Measurements from ENCODE around the gene MAST1. TPM values are rescaled to one million over a fixed set of nuclear protein-coding genes. Genes with fewer than 3 reads are reported as not detected.
A peak's percentile ranks its signal among the peaks of the same experiment; 100 is the strongest.
"Not testable (repeated sequence)": the region's sequence is repeated elsewhere in the genome, so short reads cannot be mapped to it uniquely, and the experiment has no call there.

MAST1 gene
- polyA plus RNA-seq, 6 donors from 2014 or later = 0.10 to 2.5 (median 1.0) TPM; not detected in 1

DNA sequence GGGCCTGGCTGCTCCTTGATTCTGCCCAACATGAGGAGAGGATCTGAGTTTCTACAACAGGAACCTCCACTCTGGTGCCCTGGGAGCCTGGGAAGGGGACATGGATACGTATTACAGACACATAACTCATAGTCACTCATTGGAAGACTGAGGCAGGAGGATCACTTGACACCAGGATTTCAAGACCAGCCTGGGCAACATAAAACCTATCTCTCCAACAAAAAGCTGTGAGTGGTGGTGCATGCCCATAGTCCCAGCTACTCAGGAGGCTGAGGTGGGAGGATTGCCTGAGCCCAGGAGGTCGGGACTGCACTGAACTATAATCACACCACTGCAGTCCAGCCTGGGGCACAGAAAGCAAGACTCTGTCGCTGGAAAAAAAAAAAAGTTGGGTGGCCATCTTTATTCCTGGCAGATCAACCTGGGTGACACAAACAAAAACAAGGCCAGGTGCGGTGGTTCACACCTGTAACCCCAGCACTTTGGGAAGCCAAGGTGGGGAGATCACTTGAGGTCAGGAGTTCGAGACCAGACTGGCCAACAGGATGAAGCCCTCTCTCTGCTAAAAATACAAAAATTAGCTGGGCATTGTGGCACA lies 49.8 kb downstream of the MAST1 start:
- peaks cover 23 to 43% (median 30%) of the 10 kb centered on the region in 3 donors for H3K4me1 Mint-ChIP-seq
- H3K27ac Mint-ChIP-seq = peak overlapping the region in 1 of 6 donors; percentile 12
- peaks cover 0 to 6% (median 0%) of the 10 kb centered on the region in 7 donors for H3K9me3 Mint-ChIP-seq
- DNase-seq (no peak), ATAC-seq (ENCODE audit: low read depth in 2 of 2) (no peak)
- H3K4me3 Mint-ChIP-seq = no peak overlapping the region
- H3K36me3 Mint-ChIP-seq = no peaks in the 10 kb centered on the region
- H3K27me3 Mint-ChIP-seq = no peaks in the 10 kb centered on the region

DNA sequence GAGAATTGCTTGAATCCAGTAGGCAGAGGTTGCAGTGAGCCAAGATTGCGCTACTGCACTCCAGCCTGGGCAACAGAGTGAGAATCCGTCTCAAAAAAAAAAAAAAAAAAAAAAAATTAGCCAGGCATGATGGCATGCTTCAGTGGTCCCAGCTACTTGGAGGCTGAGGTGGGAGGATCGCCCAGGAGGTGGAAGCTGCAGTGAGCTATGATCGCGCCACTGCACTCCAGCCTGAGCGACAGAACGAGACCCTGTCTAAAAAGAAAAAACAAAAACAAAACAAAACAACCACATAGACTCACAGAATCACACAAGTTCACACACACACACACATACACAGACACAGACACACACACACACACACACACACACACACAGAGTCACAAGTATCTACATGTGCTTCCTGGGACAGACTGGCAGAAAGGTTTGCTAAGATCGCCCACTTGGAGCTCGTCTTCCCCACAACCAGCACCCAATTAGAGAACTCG lies 52.0 kb downstream of the MAST1 start:
- Mint-ChIP-seq H3K4me1 (peaks cover 22 to 40% (median 23%) of the 10 kb centered on the region in 3 donors), H3K4me3 (peak overlapping the region; percentile 96 to 100 (median 98)), H3K36me3 (peaks cover 10 to 15% of the 10 kb centered on the region in 2 donors), H3K27ac (peak overlapping the region; percentile 91 to 100 (median 98))
- not testable (repeated sequence) for H3K27me3 Mint-ChIP-seq, H3K9me3 Mint-ChIP-seq, DNase-seq
- ATAC-seq (ENCODE audit: low read depth in 2 of 2) = peak; percentile 0 to 1

DNA sequence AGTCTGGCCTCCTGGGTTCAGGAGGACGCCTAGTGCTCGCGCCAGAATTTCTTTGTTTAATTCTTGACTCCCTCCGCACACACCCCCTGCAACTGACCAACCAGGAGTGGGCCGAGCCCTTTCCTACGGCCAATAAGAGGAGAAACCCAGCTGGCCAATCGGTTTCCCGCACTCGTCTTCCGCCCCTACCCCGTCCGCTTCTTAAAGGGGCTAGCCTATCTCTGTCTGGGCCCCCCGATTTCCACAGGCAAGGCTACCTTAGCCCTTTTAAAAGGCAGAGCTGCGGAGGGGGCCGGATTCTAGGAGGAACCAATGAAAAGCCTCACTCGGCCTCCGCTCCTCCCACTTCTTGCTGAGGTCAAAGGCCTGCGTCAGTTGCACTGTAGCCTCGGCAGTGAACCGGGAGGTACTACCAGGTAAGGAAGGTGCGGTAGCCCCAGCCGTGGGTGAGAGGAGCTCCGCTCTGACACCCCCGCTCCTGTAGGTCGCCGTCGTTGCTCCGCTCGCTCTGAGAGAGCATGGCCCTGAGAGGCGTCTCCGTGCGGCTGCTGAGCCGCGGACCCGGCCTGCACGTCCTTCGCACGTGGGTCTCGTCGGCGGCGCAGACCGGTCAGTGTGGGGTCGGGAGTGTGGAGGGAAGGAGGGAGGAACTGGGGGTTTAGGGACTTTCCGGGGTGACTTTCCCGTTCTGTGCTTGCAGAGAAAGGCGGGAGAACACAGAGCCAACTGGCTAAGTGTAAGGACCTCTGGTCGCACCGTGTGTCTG lies 52.7 kb downstream of the MAST1 start, which contains the start of gene GCDH:
GCDH (plus strand) TSS at position 374 of the 766 bp plus-strand sequence; CDS start at position 519, 145 bp downstream.
- Mint-ChIP-seq H3K9me3 (no peaks in the 10 kb centered on the region), H3K27ac (peak within 1 kb of the TSS; percentile 96 to 100 (median 98)), H3K36me3 (peaks cover 10 to 15% of the 10 kb centered on the region in 2 donors), H3K27me3 (no peaks in the 10 kb centered on the region), H3K4me3 (peak within 1 kb of the TSS; percentile 96 to 100 (median 98)), H3K4me1 (peaks cover 22 to 40% (median 23%) of the 10 kb centered on the region in 3 donors)
- ATAC-seq (ENCODE audit: low read depth in 2 of 2) (peak; percentile 86 to 88), DNase-seq (peak; percentile 97)

DNA sequence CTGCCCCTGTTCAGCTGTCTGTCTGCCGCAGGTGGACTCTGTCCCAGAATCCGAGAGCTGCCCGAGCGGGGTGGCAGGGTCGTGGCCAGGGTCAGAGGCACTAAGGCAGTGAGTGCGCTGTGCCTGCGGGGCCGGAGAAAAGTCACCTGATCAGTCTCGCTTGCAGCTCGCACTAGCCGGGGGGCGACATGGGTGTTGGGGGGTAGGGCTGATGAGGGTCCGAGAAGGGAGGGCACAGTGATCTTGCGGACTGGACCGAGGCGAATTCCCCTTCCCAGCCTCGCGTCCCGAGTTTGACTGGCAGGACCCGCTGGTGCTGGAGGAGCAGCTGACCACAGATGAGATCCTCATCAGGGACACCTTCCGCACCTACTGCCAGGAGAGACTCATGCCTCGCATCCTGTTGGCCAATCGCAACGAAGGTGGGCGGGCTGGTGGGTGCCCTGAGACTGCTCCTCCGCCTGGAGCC lies 53.3 kb downstream of the MAST1 start:
- peaks cover 10 to 15% of the 10 kb centered on the region in 2 donors for H3K36me3 Mint-ChIP-seq
- H3K4me1 Mint-ChIP-seq = peaks cover 22 to 36% (median 23%) of the 10 kb centered on the region in 3 donors
- ATAC-seq (ENCODE audit: low read depth in 2 of 2) (no peak), DNase-seq (no peak)
- no peaks in the 10 kb centered on the region for H3K27me3 Mint-ChIP-seq
- H3K27ac Mint-ChIP-seq = peak overlapping the region; percentile 96 to 100 (median 98)
- H3K4me3 Mint-ChIP-seq = peak overlapping the region; percentile 96 to 100 (median 98)
- H3K9me3 Mint-ChIP-seq = no peaks in the 10 kb centered on the region

DNA sequence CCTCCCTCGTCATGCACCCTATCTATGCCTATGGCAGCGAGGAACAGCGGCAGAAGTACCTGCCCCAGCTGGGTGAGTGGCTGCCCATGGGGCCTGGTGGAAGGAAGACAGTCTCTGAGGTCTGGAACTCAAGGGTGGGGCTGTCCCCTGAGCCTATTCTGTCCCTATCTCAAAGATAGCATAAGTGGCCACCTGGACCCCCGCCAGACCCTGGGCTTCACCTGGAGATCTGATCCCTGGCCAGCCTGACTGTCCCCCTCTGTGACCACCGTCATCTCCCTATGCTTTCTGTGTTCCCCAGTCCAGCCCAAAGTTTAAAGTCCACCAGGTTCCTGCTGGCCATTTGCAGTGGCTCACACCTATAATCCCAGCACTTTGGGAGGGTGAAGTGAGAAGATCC lies 55.3 kb downstream of the MAST1 start:
- H3K27me3 Mint-ChIP-seq = no peaks in the 10 kb centered on the region
- peaks cover 22 to 36% (median 23%) of the 10 kb centered on the region in 3 donors for H3K4me1 Mint-ChIP-seq
- peak overlapping the region in 1 of 6 donors; percentile 31 for H3K27ac Mint-ChIP-seq
- DNase-seq (no peak), ATAC-seq (ENCODE audit: low read depth in 2 of 2) (no peak)
- peak overlapping the region in 5 of 8 donors; percentile 57 to 96 (median 66) for H3K4me3 Mint-ChIP-seq
- H3K36me3 Mint-ChIP-seq = peaks cover 10 to 15% of the 10 kb centered on the region in 2 donors
- H3K9me3 Mint-ChIP-seq = no peaks in the 10 kb centered on the region

DNA sequence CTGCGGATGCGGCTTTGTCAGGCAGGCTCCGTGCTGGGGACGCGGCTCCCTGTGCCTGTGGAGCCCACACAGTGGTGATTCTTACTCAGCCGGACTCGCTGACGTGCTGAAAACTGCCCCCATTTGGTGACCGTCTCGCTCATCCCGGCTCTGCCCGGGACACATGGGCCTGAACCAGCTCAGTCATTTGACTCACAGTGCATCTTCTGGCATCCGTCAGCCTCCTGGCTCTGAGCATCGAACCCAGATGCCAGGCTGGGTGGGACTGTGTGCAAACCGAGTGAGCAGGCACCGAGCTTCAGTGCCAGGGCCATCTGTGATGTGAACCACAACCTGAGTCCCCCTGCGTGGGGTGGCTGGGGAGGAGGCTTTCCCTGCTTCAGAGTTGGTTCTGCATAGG lies 58.1 kb downstream of the MAST1 start:
- ATAC-seq (ENCODE audit: low read depth in 2 of 2) = no peak
- Mint-ChIP-seq H3K4me1 (peaks cover 10 to 15% (median 11%) of the 10 kb centered on the region in 3 donors), H3K36me3 (peaks cover 10 to 15% of the 10 kb centered on the region in 2 donors), H3K27me3 (no peaks in the 10 kb centered on the region), H3K27ac (no peak overlapping the region), H3K4me3 (no peak overlapping the region), H3K9me3 (no peaks in the 10 kb centered on the region)
- no peak for DNase-seq

DNA sequence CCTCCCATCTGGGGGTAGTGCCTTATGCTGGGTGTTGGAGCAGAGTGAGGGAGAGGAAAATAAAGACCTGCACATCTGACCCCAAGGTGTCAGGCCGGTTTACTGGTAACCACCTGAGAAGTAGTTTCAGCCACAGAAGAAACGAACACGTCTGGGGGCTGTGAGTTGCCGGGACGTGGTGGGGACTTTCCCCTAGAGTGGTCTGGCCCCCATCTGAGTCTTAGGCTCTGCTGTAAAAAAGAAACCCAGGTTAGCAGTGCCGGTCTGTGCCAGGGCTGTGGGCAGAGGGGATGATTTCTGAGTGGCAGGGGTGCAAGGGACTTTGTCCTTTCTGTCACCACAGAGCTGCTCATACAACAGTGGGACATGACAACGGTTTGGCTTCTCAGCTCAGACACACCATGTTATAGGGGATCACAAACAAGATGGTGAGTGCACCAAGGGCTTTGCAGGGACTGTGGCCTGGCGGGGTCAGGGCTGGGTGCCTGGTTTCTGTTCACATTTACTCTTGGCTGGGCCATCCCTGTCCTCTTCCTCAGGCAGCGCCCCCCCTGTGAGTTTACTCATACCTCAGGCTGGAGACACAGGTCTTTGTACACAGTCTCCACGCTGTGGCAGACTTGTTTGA lies 61.7 kb downstream of the MAST1 start:
- Mint-ChIP-seq H3K9me3 (no peaks in the 10 kb centered on the region), H3K27me3 (no peaks in the 10 kb centered on the region), H3K36me3 (peaks cover 0 to 3% of the 10 kb centered on the region in 2 donors), H3K27ac (peak overlapping the region in 2 of 6 donors; percentile 60 to 61), H3K4me1 (peaks cover 0 to 1% (median 0%) of the 10 kb centered on the region in 3 donors), H3K4me3 (no peak overlapping the region)
- ATAC-seq (ENCODE audit: low read depth in 2 of 2) (no peak), DNase-seq (no peak)

DNA sequence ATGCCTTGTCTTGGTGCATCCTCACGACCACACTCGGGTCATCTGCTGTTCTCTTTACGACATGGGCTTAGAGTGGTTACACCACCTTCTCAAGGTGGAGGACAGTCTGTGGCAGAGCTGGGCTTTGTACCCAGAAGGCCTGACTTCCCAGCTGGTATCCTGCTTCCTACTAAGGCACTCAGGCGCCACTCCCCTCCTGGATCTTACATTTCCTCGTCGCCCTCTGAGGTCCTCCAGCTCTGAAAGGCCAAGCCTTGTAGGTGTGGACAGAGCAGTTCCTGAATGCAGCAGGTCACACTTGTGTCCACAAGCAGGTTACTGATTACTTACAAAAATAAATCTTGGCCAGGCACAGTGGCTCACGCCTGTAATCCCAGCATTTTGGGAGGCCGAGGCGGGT lies 68.9 kb downstream of the MAST1 start:
- Mint-ChIP-seq H3K4me3 (no peak overlapping the region), H3K36me3 (no peaks in the 10 kb centered on the region), H3K27me3 (no peaks in the 10 kb centered on the region), H3K27ac (no peak overlapping the region), H3K4me1 (no peaks in the 10 kb centered on the region), H3K9me3 (no peaks in the 10 kb centered on the region)
- DNase-seq = no peak
- no peak for ATAC-seq (ENCODE audit: low read depth in 2 of 2)

DNA sequence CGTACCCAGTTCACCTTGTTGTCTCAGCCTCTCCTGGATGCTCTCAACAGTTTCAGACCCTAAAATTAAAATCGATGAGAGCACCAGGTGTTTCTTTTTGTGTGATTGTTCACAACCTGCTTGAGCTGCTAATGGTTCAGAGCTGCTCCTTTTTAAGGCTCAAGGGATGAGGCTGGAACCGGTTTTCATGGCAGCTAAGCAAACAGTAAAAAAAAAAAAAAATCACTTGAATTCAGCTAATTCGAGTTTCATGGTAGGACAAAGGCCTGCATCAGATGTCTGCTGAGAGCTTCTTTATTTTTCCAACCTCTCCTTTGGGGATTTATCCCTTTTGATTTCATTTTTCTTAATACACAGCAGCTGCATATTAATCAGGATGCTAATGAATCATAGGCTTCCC lies 74.3 kb downstream of the MAST1 start:
- Mint-ChIP-seq H3K9me3 (no peaks in the 10 kb centered on the region), H3K27ac (no peak overlapping the region), H3K4me1 (peaks cover 9 to 17% (median 17%) of the 10 kb centered on the region in 3 donors), H3K36me3 (no peaks in the 10 kb centered on the region), H3K4me3 (no peak overlapping the region), H3K27me3 (no peaks in the 10 kb centered on the region)
- DNase-seq (no peak), ATAC-seq (ENCODE audit: low read depth in 2 of 2) (no peak)

DNA sequence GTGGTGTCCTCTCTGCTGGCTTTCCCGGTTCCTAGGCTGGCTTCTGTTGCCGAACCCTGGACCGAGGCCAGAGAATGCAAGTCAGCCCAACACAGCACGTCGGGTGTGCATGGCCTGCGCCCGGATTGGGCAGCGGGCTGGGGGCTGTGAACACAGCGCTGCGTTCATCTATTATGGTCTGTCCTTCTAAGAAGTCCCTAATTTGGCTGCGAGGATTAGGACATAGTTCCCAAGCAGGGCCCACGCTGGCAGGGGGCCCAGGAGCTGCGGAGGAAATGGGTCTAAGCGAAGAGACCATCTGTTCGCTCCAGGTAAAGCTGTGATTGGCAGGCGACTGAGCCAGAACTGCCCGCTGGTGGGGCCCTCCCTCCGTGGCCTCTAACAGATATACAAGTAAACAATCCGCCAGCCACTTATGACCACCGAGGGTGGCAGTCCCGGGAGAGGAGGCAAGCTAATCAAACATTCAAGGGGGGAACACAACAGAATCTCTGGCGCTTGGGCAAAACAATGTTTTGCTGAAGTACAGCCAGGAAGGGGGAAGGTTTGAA lies 74.8 kb downstream of the MAST1 start:
- H3K4me3 Mint-ChIP-seq = peak overlapping the region in 2 of 8 donors; percentile 24 to 53
- H3K9me3 Mint-ChIP-seq = no peaks in the 10 kb centered on the region
- DNase-seq (no peak), ATAC-seq (ENCODE audit: low read depth in 2 of 2) (no peak)
- H3K4me1 Mint-ChIP-seq = peaks cover 9 to 17% (median 17%) of the 10 kb centered on the region in 3 donors
- H3K27me3 Mint-ChIP-seq = no peaks in the 10 kb centered on the region
- no peaks in the 10 kb centered on the region for H3K36me3 Mint-ChIP-seq
- no peak overlapping the region for H3K27ac Mint-ChIP-seq

DNA sequence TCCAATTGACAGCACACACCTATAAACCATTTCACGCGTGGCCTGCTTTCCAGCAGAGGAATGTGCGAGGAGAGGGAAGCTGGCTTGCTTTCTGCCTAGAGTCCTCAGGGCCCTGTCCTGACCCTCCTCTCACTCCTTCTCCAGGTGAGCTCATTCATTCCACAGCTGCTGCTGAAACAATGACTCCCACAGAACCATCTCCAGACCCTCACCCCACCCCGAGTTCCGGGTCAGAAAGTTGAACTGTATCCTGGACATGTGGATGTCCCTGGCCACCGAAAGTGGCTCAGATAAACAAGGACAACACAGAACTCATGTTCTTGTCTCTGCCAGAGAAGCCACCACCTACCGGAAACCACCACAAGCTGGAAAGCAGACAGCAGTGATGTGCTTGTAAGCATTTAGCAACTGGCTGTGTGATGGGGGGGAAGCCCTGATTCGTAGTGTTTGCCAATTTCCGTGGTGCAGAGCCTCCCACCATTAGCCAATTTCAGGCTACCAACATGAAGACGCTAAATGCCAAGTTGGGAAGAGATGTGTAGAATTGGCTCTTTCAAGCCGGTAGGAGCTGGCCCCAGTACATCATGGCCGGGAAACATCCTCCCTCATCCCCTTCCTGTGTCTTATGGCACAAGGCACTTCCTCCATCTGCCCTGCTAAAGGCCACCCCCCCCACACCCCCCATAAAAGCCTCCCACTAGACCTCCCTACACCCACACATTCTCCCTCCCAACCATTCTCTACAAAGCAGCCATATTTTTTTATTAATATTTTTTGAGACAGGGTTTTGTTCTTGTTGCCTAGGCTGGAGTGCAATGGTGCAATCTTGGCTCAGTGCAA lies 75.8 kb downstream of the MAST1 start:
- no peak for DNase-seq
- H3K27me3 Mint-ChIP-seq = no peaks in the 10 kb centered on the region
- no peaks in the 10 kb centered on the region for H3K9me3 Mint-ChIP-seq
- H3K4me3 Mint-ChIP-seq = peak overlapping the region in 6 of 8 donors; percentile 27 to 68 (median 56)
- H3K4me1 Mint-ChIP-seq = peaks cover 11 to 24% (median 21%) of the 10 kb centered on the region in 3 donors
- H3K27ac Mint-ChIP-seq = peak overlapping the region; percentile 23 to 95 (median 63)
- ATAC-seq (ENCODE audit: low read depth in 2 of 2) = peak; percentile 79 to 84
- H3K36me3 Mint-ChIP-seq = no peaks in the 10 kb centered on the region

DNA sequence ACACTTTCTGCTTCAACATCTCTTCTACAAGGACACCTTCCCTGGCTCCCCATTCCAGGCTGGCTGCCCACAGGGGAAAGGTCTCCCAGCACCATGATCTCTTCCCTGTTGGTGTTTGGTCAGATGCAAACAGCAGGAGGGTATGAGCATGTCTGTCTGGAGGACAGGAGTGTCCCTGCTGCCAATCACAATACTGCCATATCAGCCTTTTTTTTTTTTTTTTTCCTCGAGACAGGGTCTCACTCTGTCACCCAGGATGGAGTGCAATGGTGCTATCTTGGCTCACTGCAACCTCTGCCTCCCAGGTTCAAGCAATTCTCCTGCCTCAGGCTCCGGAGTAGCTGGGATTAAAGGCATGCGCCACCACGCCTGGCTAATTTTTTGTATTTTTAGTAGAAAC lies 77.5 kb downstream of the MAST1 start:
- H3K9me3 Mint-ChIP-seq; H3K36me3 Mint-ChIP-seq; DNase-seq; H3K27me3 Mint-ChIP-seq; ATAC-seq (ENCODE audit: low read depth in 2 of 2); H3K27ac Mint-ChIP-seq: not testable (repeated sequence)
- Mint-ChIP-seq H3K4me3 (peak overlapping the region in 2 of 8 donors; percentile 18 to 89), H3K4me1 (peaks cover 18 to 29% (median 29%) of the 10 kb centered on the region in 3 donors)

All from naive B cell (primary cell).